Cardiac muscle cell (in vitro differentiated cells and primary cell): ENCODE results near the gene USP10. TPM values are rescaled to one million over a fixed set of nuclear protein-coding genes. Genes with fewer than 3 reads are reported as not detected.

Experiments
- DNase-seq, 2 donors: peaks; one replicate each; pipeline versions ENCODE4 v3.0.0 to v3.0.0-alpha.2; 2010 to 2017; ENCODE audit warnings: low read depth in 1 of 2, low spot score in 1 of 2
- H3K27ac ChIP-seq: fragments of 200-600 bp; sonication (generic); 2 replicates; pipeline ENCODE4 v1.5.1; 2016
- H3K27me3 ChIP-seq: fragments of 200-600 bp; sonication (generic); 2 replicates; pipeline ENCODE4 v1.6.0; 2016; ENCODE audit warnings: control low read depth
- H3K36me3 ChIP-seq: fragments of 200-600 bp; sonication (generic); 2 replicates; pipeline ENCODE4 v1.5.1; 2016; ENCODE audit warnings: control low read depth
- H3K4me1 ChIP-seq: fragments of 200-600 bp; sonication (generic); 2 replicates; pipeline ENCODE4 v1.8.1; 2017; ENCODE audit warnings: low read depth, mild to moderate bottlenecking, mixed run types
- H3K4me3 ChIP-seq: fragments of 200-600 bp; sonication (generic); 2 replicates; pipeline ENCODE4 v1.5.1; 2016; ENCODE audit warnings: mild to moderate bottlenecking
- H3K9me3 ChIP-seq: fragments of 200-600 bp; sonication (generic); 2 replicates; pipeline ENCODE4 v1.5.1; 2017; ENCODE audit warnings: low read depth, mild to moderate bottlenecking, control low read depth
- CTCF ChIP-seq: IDR thresholded peaks from 2 replicates; pipeline ENCODE4 v1.5.1; 2012; ENCODE audit warnings: low read depth, mild to moderate bottlenecking, low read length
- polyA plus RNA-seq: library from polyadenylated mRNA; unstranded; fragments of >200 nt; fragmentation: Nextera tagmentation; extraction: Ambion mirVana; gene quantifications from 2 replicates; pipeline ENCODE4 v1.2.1, GENCODE V29; 2016
- total RNA-seq: library from RNA; depleted of rRNA; stranded (reverse); fragments of >200 nt; gene quantifications from 2 replicates; pipeline ENCODE4 v1.2.3, GENCODE V29; 2016

USP10 gene
- total and polyA plus RNA-seq, 2 experiments from 2014 or later = 91.9 to 100.0 TPM

- Histone ChIP-seq H3K27ac (peak overlapping the region; percentile 87), H3K4me3 (no peak overlapping the region), H3K27me3 (no peaks in the 10 kb centered on the region), H3K9me3 (no peaks in the 10 kb centered on the region), H3K4me1 (peaks cover 16% of the 10 kb centered on the region), H3K36me3 (no peaks in the 10 kb centered on the region)
- peak; percentile 57 to 87 for DNase-seq
- TF ChIP-seq CTCF = no peak
Observed at GRCh38 chr16:84827131-84827574, 127.4 kb downstream of the USP10 start.

DNA sequence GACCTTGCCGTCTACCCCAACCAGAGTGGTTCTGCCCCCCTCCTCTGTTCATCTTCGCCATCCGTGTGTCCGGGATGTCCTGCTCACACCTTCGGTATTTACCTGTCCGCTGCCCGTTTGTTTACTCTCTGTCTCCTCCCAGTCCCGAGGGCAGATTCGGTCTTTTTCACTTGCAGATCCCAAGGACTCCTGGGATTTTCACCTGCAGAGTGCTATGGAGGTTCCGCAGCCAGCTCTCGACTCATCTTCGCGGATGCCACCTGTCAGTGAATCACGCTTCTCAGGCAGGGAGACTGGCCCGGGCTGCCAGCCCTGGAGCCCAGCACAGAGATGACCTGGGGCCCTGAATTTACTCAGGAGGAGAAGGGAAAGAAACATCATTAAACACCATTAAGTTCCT lies 128.1 kb downstream of the USP10 start:
- TF ChIP-seq CTCF = no peak
- Histone ChIP-seq H3K4me3 (no peak overlapping the region), H3K27me3 (no peaks in the 10 kb centered on the region), H3K4me1 (peaks cover 16% of the 10 kb centered on the region), H3K9me3 (no peaks in the 10 kb centered on the region), H3K36me3 (no peaks in the 10 kb centered on the region), H3K27ac (no peak overlapping the region)
- DNase-seq = no peak

- H3K4me1 ChIP-seq = peaks cover 16% of the 10 kb centered on the region
- no peaks in the 10 kb centered on the region for H3K9me3 ChIP-seq
- TF ChIP-seq CTCF = no peak
- H3K27ac ChIP-seq = no peak overlapping the region
- DNase-seq = no peak
- H3K27me3 ChIP-seq = no peaks in the 10 kb centered on the region
- no peak overlapping the region for H3K4me3 ChIP-seq
- H3K36me3 ChIP-seq = no peaks in the 10 kb centered on the region
Observed at GRCh38 chr16:84828322-84828721, 128.5 kb downstream of the USP10 start.

Other genes with a start within 250 kb of the USP10 start
- gene MEAK7, start 195.3 kb upstream of the USP10 start, total RNA-seq = 16.3 and 28.7 TPM in 2 replicates
- gene MEAK7, start 195.3 kb upstream of the USP10 start, polyA plus RNA-seq = 26.6 and 33.4 TPM in 2 replicates
- 32.3 and 37.2 TPM in 2 replicates for gene COTL1, start 81.9 kb upstream of the USP10 start, total RNA-seq
- gene COTL1, start 81.9 kb upstream of the USP10 start, polyA plus RNA-seq = 70.2 and 83.5 TPM in 2 replicates
- gene KLHL36, start 51.5 kb upstream of the USP10 start, total RNA-seq = 31.7 and 53.9 TPM in 2 replicates
- 14.5 and 19.2 TPM in 2 replicates for gene KLHL36, start 51.5 kb upstream of the USP10 start, polyA plus RNA-seq
- 1.7 and 2.7 TPM in 2 replicates for gene CRISPLD2, start 120.0 kb downstream of the USP10 start, total RNA-seq
- gene CRISPLD2, start 120.0 kb downstream of the USP10 start, polyA plus RNA-seq = 0.91 and 3.7 TPM in 2 replicates